Colonic mucosa (tissue), 4 donors: ENCODE results near the gene TCN1. TPM values are rescaled to one million over a fixed set of nuclear protein-coding genes. Genes with fewer than 3 reads are reported as not detected.

Experiments used
- DNase-seq: peaks from one replicate; pipeline ENCODE4 v3.0.0-alpha.2; 2020
- H3K27ac ChIP-seq: fragments of 200-600 bp; one replicate; pipeline ENCODE4 v1.8.0; 2021
- H3K27me3 ChIP-seq: fragments of 200-600 bp; one replicate; pipeline ENCODE4 v1.8.0; 2021
- H3K36me3 ChIP-seq: fragments of 200-600 bp; one replicate; pipeline ENCODE4 v1.8.0; 2021
- H3K4me1 ChIP-seq: fragments of 200-600 bp; one replicate; pipeline ENCODE4 v1.8.0; 2021; ENCODE audit warnings: mild to moderate bottlenecking
- H3K4me3 ChIP-seq: fragments of 200-600 bp; one replicate; pipeline ENCODE4 v1.8.0; 2021
- H3K9ac ChIP-seq, 2 donors: one replicate each; pipeline ENCODE4 v1.7.0; 2013; ENCODE audit warnings: control low read depth in 2 of 2, low read depth in 2 of 2, low read length in 2 of 2
- H3K9me3 ChIP-seq: fragments of 200-600 bp; one replicate; pipeline ENCODE4 v1.8.0; 2021
- intact Hi-C: fragments of 100-400 bp; cut with DNase I; formaldehyde crosslinking; loops from one replicate; pipeline ENCODE4 v1.14.1; 2022
- total RNA-seq, 2 donors: library from RNA; stranded (reverse); fragmentation: NEBNext Ultra II Directional in 1 of 2; extraction: Animal tissue kit (Norgen Biotek cat#: 25700) in 1 of 2; gene quantifications; one replicate each; pipeline ENCODE4 v1.2.1, GENCODE V29; 2021
- TF ChIP-seq, protein P1 (sequence below): fragments of 200-600 bp; IDR thresholded peaks from one replicate; pipeline ENCODE4 v1.8.0; 2022; ENCODE audit warnings: antibody characterized with exemption, mild to moderate bottlenecking
- donor health status: healthy.
- donor health status: DM: no; HTN: no; CAD: no.
- donor health status: DM: no; HTN: no; CAD: no.

Gene TCN1
- total RNA-seq, 2 donors from 2014 or later = 0.67 TPM; not detected in 1

DNA sequence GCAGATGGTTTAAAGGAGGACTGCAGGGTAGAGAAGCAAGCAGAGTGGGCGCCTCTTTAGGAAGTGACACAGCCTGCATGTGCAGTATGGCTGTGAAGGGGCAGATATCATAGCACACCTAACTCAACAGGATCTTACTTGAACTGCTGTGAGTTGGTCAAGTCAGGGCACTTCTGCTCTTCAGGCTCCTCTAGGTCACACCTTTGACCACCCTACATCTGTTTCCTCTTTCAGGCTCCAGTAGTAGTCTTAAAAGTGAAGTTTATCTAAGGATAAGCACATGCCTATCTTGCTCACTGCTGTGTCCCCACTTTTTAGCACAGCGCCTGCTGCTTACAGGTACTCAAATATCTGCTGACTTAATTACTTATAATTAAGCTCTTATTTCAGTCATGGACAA is 62.2 kb downstream of the TCN1 start:
- Histone ChIP-seq H3K27me3 (no peaks in the 10 kb centered on the region), H3K9me3 (no peaks in the 10 kb centered on the region), H3K27ac (no peak overlapping the region), H3K9ac (no peak overlapping the region), H3K36me3 (peaks cover 2% of the 10 kb centered on the region), H3K4me3 (no peak overlapping the region), H3K4me1 (peaks cover 8% of the 10 kb centered on the region)
- DNase-seq = no peak
- TF ChIP-seq, protein P1, sequence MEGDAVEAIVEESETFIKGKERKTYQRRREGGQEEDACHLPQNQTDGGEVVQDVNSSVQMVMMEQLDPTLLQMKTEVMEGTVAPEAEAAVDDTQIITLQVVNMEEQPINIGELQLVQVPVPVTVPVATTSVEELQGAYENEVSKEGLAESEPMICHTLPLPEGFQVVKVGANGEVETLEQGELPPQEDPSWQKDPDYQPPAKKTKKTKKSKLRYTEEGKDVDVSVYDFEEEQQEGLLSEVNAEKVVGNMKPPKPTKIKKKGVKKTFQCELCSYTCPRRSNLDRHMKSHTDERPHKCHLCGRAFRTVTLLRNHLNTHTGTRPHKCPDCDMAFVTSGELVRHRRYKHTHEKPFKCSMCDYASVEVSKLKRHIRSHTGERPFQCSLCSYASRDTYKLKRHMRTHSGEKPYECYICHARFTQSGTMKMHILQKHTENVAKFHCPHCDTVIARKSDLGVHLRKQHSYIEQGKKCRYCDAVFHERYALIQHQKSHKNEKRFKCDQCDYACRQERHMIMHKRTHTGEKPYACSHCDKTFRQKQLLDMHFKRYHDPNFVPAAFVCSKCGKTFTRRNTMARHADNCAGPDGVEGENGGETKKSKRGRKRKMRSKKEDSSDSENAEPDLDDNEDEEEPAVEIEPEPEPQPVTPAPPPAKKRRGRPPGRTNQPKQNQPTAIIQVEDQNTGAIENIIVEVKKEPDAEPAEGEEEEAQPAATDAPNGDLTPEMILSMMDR = no peak
- intact Hi-C loops = loop anchor here (10.0 kb wide), 2 partner anchors 129 to 269 kb away; no protein-coding TSS in a partner anchor

Other genes starting within 250 kb of the TCN1 start
- gene PATL1, start 197.4 kb downstream of the TCN1 start, total RNA-seq = 10 to 100 TPM; 43.3 to 47.3 TPM
- gene OR10V1, start 152.6 kb downstream of the TCN1 start, total RNA-seq = not detected
- gene STX3, start 111.1 kb downstream of the TCN1 start, total RNA-seq = 10 to 100 TPM; 45.2 to 70.9 TPM
- 10 to 100 TPM; 51.6 to 91.3 TPM for gene MRPL16, start 55.7 kb downstream of the TCN1 start, total RNA-seq
- under 1 TPM in 1 of 2 donors, not detected in 1; 0.48 TPM for gene CBLIF, start 21.0 kb downstream of the TCN1 start, total RNA-seq
- not detected for gene OOSP3, start 12.3 kb upstream of the TCN1 start, total RNA-seq
- gene OOSP1, start 71.9 kb upstream of the TCN1 start, total RNA-seq = not detected
- not detected for gene OOSP4A, start 97.5 kb upstream of the TCN1 start, total RNA-seq
- not detected for gene OOSP4B, start 150.7 kb upstream of the TCN1 start, total RNA-seq
- not detected for gene OOSP2, start 173.9 kb upstream of the TCN1 start, total RNA-seq
- gene MS4A3, start 190.2 kb upstream of the TCN1 start, total RNA-seq = not detected
- gene MS4A2, start 222.2 kb upstream of the TCN1 start, total RNA-seq = 1 to 10 TPM; 2.2 to 2.9 TPM